Measurements from ENCODE around the gene PDXK. TPM values are rescaled to one million over a fixed set of nuclear protein-coding genes. Genes with fewer than 3 reads are reported as not detected.

Gene PDXK
- total RNA-seq, 1 experiment from 2014 or later, result 46.4 TPM

GRCh38 chr21:43754948-43755781 lies 36.2 kb downstream of the PDXK start:
- no peaks in the 10 kb centered on the region for H3K27me3 ChIP-seq
- H3K9me3 ChIP-seq (replicated peaks), result no peaks in the 10 kb centered on the region
- no peak overlapping the region for H3K27ac ChIP-seq
- no peak for DNase-seq
- H3K4me3 ChIP-seq, result no peak overlapping the region
- peaks cover 20% of the 10 kb centered on the region for H3K4me1 ChIP-seq
- 0 out of 2 replicates have a peak, but pooled peaks cover 2% of the 10 kb centered on the region for H3K36me3 ChIP-seq

DNA sequence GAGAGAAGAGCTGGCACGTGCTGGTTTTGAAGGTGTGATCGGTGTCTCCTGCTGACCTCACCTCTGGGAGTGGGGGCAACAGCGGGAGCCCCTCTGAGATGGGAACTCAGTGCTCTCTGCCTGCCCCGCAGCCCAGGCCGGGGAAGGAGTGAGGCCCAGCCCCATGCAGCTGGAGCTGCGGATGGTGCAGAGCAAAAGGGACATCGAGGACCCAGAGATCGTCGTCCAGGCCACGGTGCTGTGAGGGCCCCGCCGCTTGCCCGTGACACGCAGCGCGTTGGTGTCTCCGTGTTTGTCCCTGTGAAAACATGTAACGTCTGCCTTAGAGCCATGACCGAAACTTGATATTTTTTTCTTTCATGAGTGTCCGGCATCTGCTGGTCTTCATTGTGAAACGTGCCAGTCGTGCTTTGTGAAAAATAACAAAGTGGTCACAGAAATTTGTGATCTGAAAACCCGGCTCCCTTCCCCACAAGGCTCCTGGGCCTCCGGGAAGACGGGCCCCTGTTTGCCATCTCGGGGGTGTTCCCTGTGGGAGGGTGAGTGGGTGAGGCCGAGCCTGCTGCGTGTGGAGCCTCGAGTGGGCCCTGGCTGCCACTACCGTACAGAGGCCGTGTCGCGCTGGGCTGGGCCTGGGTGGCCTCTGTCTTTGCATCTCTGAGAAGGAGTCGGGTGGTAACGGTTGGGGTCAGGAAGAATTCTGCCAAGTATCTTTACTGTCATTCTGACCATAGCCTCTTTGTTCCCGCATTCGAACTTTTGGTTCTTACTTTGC lies 37.1 kb downstream of the PDXK start:
- Histone ChIP-seq H3K27ac (no peak overlapping the region), H3K4me3 (no peak overlapping the region), H3K36me3 (0 out of 2 replicates have a peak, but pooled peaks cover 2% of the 10 kb centered on the region), H3K9me3 (replicated peaks) (no peaks in the 10 kb centered on the region), H3K4me1 (peaks cover 20% of the 10 kb centered on the region), H3K27me3 (no peaks in the 10 kb centered on the region)
- no peak for DNase-seq

GRCh38 chr21:43757601-43758000 lies 38.7 kb downstream of the PDXK start:
- Histone ChIP-seq H3K27me3 (no peaks in the 10 kb centered on the region), H3K27ac (no peak overlapping the region), H3K9me3 (replicated peaks) (no peaks in the 10 kb centered on the region), H3K36me3 (0 out of 2 replicates have a peak, but pooled peaks cover 2% of the 10 kb centered on the region), H3K4me3 (no peak overlapping the region), H3K4me1 (peaks cover 13% of the 10 kb centered on the region)
- no peak for DNase-seq

GRCh38 chr21:43758111-43758641 lies 39.2 kb downstream of the PDXK start:
- Histone ChIP-seq H3K36me3 (0 out of 2 replicates have a peak, but pooled peaks cover 2% of the 10 kb centered on the region), H3K4me3 (no peak overlapping the region), H3K27me3 (no peaks in the 10 kb centered on the region), H3K27ac (no peak overlapping the region), H3K9me3 (replicated peaks) (no peaks in the 10 kb centered on the region), H3K4me1 (peaks cover 8% of the 10 kb centered on the region)
- peak; percentile 43 to 53 for DNase-seq

DNA sequence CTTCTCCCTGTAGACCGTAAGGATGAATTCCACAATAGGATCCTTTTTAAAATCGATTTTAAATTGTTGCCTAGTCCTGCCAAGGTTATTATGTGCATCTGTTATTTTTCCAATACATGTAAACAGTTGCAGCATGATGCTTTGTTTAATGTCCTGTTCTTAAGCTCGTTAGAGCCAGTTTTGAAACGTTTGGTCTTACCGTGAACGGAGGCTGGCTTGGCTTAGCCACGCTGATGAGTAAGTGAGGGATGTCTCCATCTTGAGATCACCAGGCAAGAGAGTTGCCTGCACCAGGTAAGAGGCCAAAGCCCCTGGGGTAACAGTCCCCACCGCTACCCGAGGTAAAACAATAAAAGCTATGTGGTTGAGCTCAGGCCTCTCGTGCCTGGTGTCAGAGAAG lies 39.9 kb downstream of the PDXK start:
- DNase-seq, result no peak
- Histone ChIP-seq H3K9me3 (replicated peaks) (no peaks in the 10 kb centered on the region), H3K36me3 (0 out of 2 replicates have a peak, but pooled peaks cover 2% of the 10 kb centered on the region), H3K27me3 (no peaks in the 10 kb centered on the region), H3K27ac (no peak overlapping the region), H3K4me3 (no peak overlapping the region), H3K4me1 (peaks cover 4% of the 10 kb centered on the region)

GRCh38 chr21:43759651-43760050 lies 40.7 kb downstream of the PDXK start:
- H3K27me3 ChIP-seq, result no peaks in the 10 kb centered on the region
- no peak overlapping the region for H3K4me3 ChIP-seq
- peaks cover 4% of the 10 kb centered on the region for H3K4me1 ChIP-seq
- H3K9me3 ChIP-seq (replicated peaks), result no peaks in the 10 kb centered on the region
- 0 out of 2 replicates have a peak, but pooled peaks cover 2% of the 10 kb centered on the region for H3K36me3 ChIP-seq
- no peak overlapping the region for H3K27ac ChIP-seq
- DNase-seq, result no peak

DNA sequence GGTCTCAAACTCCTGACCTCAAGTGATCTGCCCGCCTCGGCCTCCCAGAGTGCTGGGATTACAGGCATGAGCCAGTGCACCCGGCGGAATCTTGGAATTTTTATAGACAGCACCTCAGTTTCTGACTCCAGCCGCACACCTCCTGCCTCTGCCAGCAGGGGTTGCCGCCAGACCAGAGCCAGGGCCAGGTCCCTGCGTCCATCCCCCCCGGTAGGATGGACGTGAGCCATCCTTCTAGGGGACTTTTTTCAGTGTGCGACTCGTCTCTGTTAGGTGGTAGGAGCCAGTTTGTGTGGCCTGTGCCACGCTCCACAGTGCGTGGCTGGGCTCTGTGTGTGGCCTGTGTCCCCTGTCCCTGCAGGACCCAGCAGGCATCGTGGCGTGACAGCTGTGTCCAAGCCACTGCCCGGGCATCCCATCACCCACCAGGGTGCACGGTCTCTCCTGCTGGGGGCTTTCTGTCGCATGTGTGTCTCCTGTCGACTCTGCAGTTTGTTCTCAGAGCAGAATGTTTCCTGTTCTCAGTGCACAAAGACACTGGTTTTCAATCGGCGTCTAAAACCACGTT lies 41.5 kb downstream of the PDXK start:
- H3K27ac ChIP-seq, result no peak overlapping the region
- H3K4me3 ChIP-seq, result no peak overlapping the region
- H3K27me3 ChIP-seq, result no peaks in the 10 kb centered on the region
- no peaks in the 10 kb centered on the region for H3K36me3 ChIP-seq
- H3K4me1 ChIP-seq, result peaks cover 4% of the 10 kb centered on the region
- H3K9me3 ChIP-seq (replicated peaks), result no peaks in the 10 kb centered on the region
- no peak for DNase-seq

DNA sequence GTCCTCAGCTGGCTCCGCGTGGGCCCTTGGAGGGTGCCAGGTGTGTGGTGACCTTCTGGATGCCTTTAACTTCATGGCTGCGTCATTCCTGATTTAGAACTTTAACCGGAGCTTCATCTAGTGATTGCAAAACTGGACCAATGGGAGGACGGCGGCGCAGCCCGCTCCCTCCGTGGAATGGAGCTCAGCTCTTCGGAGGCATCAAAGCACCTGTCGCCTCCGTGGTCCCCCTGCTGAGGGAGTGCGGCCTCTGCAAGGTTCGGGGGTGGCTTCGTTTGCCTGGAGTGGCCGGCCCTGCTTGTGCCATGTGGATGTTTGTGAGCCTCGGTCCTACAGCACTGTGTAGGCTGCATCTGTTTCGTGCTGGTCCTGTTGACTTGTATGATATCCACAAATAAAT lies 43.0 kb downstream of the PDXK start:
- H3K27me3 ChIP-seq, result no peaks in the 10 kb centered on the region
- H3K4me3 ChIP-seq, result no peak overlapping the region
- no peaks in the 10 kb centered on the region for H3K9me3 ChIP-seq (replicated peaks)
- H3K4me1 ChIP-seq, result peaks cover 4% of the 10 kb centered on the region
- no peak overlapping the region for H3K27ac ChIP-seq
- no peaks in the 10 kb centered on the region for H3K36me3 ChIP-seq
- DNase-seq, result no peak

DNA sequence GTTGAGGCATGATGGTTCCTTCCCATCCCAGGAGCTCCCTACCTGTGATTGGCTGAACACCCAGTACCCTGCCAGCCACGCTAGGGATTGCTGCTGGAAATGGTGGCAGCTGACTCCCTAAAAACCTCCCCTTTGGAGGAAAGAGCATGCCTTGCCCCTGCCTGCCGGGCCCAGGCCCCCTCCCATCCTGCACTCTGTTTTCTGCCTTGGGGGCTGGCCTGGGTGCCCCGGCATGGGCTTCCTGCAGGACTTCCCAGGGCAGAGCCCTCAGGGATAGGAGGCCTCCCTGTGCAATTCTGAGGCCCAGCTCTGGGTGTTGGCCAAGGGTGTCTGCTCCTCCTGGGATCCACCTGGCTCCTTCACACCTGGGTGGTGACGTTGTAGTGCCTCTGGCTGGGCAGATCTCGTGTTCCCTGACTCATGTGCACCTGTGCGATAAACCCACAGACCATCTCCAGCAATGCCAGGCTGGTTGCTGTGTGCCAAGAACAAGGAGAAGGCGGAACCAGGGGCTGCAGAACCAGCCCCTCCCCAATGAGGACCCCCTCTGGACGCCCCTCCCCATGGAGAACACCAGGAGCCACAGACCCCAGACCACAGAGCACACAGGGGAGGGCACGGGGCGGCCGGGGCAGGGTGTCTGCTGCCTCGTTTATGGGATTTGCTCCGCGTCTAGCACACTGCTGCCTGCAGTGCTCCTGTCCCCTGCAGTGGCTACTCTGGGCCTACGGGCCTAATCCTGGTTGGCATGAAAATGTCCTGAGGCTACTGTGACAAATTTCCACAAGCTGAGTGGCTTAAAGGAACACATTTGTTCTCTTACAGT lies 43.6 kb downstream of the PDXK start:
- DNase-seq, result no peak

DNA sequence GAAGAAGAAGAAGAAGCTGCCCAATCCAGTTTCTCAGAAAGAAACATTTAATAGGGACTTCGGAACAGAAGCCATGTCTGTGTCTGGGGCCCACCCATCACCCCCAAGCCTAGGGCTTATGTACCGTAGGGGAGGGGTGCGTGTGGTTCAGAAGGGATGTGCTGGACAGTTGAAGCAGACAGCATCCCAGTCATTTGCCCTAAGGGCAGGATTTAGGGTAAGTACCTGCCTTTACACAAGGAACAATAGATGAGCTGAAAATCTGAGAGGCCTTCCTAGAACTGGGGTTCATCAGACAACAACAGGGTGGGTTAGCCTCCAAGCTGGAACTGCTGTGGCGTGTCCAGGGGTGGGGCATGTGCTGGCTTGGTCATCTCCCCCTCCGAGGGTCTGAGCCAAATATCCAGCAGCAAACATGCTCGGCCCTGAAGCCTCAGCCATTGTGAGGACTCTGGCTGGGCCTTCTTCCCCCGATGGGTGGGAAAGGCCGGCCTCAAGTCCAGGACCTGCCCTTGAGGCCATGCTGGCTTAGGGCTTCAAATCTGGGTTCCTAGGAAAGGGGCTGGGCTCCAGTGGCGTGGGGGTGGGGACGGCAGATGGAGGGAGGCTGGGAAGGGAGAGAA lies 45.1 kb downstream of the PDXK start:
- Histone ChIP-seq H3K4me1 (no peaks in the 10 kb centered on the region; the same call in 1 of the 2 replicates), H3K9me3 (replicated peaks) (no peaks in the 10 kb centered on the region), H3K27me3 (no peaks in the 10 kb centered on the region), H3K4me3 (no peak overlapping the region), H3K36me3 (no peaks in the 10 kb centered on the region), H3K27ac (no peak overlapping the region)
- DNase-seq, result no peak

More for the DNA sequence above, 43.6 kb downstream of the PDXK start:
- Histone ChIP-seq H3K27me3 (no peaks in the 10 kb centered on the region), H3K27ac (no peak overlapping the region), H3K4me3 (no peak overlapping the region), H3K36me3 (no peaks in the 10 kb centered on the region), H3K4me1 (peaks cover 4% of the 10 kb centered on the region), H3K9me3 (replicated peaks) (no peaks in the 10 kb centered on the region)

- no peaks in the 10 kb centered on the region for H3K27me3 ChIP-seq
- H3K36me3 ChIP-seq, result no peaks in the 10 kb centered on the region
- H3K27ac ChIP-seq, result no peak overlapping the region
- no peaks in the 10 kb centered on the region for H3K9me3 ChIP-seq (replicated peaks)
- H3K4me3 ChIP-seq, result no peak overlapping the region
- DNase-seq, result no peak
- H3K4me1 ChIP-seq, result no peaks in the 10 kb centered on the region; the same call in 1 of the 2 replicates
Measured at GRCh38 chr21:43764576-43765495, 45.9 kb downstream of the PDXK start.

- peak in 1 of 2 experiments; percentile 35 for DNase-seq
- no peaks in the 10 kb centered on the region for H3K27me3 ChIP-seq
- no peak overlapping the region for H3K27ac ChIP-seq
- H3K36me3 ChIP-seq, result no peaks in the 10 kb centered on the region
- H3K4me1 ChIP-seq, result no peaks in the 10 kb centered on the region; the same call in 1 of the 2 replicates
- no peaks in the 10 kb centered on the region for H3K9me3 ChIP-seq (replicated peaks)
- no peak overlapping the region for H3K4me3 ChIP-seq
Measured at GRCh38 chr21:43766734-43767497, 48.0 kb downstream of the PDXK start.
